Activated CD4-positive, alpha-beta T cell treated with anti-CD3 and anti-CD28 coated beads for 4 hours (primary cell): ENCODE results near the gene NPHP4.
"Not testable (repeated sequence)": the region's sequence is repeated elsewhere in the genome, so short reads cannot be mapped to it uniquely, and the experiment has no call there.

ENCODE experiments used
- DNase-seq, 2 donors: peaks; one replicate each; pipeline ENCODE4 v3.0.0-alpha.2; 2020

Gene NPHP4

DNA sequence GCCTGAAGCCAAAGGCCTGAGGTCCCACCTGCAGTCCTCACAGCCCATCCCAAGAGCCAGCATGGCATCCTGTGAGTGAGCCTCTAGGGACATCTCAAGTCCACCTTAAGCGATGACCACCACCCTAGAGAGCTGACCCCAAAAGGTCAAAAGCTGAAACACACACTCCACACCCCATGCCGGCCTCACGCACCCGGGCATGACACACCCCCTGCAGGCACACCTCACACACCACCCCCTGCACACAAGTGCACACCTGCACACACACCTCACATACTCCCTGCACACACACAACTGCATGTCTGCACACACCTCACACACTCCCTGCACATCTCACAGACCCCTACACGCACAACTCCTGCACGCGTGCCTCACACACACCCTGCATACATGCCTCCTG is 118.7 kb downstream of the NPHP4 start:
- DNase-seq = no peak

DNA sequence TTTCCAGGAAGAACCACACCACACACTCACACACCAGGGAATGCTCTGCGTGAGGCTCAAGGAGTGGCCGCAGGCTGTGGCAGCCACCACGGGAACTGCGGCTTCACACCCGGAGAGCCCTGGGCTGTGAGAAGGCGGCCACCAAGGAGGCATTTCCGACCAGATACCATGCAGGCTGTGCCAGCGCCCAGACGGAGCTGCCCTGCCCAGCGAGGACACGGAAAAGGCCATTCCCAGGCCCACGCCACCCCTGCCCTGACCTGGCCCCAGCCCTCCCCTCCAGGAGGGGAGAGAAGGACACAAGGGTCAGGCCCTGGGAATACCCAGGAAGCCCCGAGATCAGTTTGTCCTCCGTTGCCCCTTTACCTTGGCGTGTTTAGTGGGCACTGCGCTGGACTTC is 119.3 kb downstream of the NPHP4 start:
- no peak for DNase-seq

DNA sequence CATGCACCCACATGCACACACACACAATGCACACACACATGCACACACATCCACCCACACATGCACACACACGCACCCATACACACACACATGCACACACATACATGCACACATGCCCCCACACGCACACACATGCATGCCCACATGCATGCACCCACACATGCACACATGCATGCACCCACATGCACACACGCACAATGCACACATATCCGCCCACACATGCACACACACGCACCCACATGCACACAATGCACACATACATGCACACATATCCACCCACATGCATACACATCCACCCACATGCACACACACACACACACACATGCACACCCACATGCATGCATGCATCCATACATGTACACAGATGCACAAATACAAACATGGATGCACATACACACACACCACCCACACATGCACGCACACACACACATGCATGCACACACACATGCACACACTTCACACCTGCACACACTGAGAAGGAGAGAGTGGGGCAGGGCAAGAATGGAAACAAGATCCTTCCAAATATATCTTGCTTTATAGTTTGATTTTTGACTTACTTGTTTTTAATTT is 123.2 kb downstream of the NPHP4 start:
- DNase-seq = no peak

DNA sequence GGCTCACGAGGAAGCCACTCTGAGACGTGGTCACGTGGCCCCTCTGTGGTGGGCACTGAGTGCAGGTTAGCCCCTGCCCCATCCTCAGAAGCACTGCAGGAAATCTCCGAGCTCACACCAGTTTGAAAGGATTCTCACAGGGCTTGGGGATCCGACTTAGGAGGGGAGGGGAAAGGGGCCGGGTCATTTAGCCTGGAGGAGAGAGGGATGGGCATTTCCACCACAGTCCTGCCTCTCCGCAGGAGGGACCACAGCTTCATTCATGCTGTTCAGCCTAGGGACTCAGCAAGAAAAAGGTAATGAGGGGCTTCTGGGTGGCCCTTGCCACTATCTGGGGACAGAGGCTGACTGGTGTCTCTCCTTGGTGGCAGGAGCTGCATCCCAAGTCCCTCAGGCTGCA is 126.5 kb downstream of the NPHP4 start:
- DNase-seq = no peak

DNA sequence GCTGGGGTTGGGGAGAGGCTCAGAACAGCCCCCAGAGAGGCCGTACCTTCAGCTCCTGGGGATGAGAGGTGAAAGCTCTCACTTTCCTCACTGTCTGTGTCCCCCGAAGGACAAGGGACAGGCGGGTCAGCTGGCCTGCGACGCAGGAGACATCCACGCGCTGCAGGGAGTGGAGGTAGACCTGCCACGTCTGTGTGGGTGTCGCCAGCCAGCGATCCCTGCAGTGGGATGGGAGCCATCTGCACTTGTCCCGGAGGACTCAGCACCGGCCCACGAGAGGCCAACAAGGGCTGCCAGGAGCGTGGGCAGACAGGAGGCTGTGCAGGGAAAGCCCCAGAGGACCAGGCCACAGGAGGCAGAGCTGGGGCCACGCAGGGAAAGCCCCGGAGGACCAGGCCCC is 127.2 kb downstream of the NPHP4 start:
- DNase-seq = no peak

DNA sequence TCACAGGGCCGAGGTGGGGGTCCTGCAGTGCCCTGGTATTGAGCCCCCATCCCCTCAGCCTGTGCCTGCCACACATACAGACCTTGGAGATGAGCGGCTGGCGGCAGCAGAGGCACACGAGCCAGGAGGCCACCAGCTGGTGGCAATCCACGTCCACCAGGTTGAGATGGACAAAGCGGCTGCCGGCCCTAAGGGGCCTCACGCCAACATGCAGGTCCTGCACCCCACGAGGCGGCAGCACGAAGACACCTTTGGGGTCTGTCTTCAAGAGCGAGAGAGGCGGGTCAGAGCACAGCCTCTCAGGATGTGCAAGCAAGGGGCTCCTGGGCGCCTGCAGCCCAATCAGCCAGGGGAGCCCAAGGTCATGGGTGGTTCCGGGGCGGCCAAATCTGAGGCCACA is 128.0 kb downstream of the NPHP4 start:
- no peak for DNase-seq

DNA sequence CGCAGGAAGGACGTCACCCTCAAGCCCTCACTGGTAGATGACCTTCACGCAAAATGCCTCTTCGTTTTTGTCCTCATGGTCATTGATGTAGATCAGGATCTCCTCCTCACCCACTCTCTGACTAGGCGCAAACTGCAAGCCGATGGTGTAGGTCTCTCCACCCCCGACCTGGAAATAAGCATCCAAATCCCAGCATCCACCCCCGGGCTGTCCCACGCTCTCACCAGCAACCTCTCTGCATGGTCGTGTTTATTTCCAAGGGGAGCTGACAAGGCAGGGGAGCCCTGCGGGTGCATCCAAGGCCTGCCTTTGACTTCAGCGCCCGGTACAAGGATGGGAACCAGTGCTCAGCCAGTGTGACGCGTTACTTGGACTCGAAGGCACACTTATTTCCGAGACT is 129.0 kb downstream of the NPHP4 start:
- DNase-seq = no peak

DNA sequence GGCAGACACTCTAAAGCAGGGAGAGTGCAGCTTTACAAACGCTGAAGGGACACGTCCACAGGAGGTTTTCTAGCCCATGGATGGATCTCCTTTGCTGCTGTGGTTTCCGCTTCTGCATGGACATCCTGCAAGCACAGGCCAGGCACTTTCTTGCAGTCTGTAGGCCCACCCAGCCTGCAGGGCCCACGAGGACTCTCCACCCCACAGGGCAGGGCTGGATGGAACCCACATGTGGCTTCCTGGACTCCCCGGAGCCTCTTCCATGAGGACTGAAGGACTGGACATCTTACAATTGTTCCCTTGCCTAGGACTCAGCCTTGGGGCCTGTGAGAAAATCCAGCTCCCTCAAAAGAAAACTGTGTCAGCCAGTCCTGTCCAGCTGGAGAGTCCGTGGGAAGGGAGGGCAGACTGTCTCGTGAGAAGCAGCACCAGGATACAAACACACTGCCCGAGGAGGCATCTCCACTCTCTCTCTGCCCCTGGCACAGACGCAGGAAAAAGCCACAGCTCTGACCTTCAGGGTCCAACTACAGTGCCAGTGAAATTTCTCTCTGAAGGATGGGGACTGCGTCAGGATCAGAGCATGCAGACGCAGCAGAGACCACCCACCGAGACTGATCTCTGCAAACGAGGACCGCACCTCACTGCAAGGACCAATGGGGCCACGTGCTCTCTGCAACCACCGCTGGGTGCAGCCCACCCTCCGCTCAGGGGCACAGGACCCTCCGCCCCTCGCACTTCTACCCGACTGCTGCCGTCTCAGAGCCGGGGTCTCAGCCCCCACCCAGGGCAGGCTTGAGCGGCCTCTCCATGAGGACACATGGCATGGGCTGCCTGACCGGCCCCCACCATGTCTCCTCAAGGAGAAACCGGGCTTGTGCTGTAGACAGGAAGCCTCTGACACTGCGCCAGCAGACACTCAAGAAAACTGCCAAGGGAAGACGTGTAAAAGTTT is 130.1 kb downstream of the NPHP4 start:
- DNase-seq = no peak

DNA sequence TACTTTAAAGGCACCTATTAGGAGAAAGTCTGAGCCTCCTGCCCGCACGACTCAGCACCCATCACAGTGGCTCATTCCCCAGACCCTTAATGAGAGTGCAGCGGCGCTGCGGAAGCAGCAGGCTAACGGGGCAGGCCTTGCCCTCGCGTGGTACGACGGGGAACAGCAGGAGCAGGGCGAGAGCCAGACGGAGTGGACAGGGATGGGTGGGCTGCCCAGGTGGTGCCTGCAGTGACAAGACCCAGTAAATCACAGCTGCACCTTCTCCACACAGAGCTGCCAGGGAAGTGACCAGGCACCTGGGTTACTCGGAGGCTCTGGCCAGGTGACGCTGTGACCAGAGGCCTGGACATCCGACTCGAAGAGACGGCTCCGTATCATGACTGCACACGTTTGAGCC is 131.9 kb downstream of the NPHP4 start:
- DNase-seq = no peak

DNA sequence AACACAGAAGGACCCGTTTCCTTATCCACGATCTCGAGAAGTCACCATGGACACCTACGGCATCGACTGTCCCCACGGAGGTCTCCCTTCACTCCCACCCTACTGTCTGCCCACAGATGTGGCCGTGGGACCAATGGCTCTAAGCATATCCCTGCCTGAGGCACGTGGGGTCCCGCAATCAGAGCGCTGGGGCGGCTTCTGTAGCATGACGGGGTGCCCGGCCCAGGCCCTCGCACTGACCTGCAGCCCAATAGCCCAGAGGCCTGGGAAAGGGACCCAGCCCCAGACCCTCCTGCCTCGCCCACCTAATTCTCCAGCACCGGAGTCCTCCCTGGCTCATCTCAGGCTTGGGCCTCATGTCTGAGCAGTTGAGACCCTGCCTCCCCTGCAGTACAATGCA is 132.5 kb downstream of the NPHP4 start:
- no peak for DNase-seq

DNA sequence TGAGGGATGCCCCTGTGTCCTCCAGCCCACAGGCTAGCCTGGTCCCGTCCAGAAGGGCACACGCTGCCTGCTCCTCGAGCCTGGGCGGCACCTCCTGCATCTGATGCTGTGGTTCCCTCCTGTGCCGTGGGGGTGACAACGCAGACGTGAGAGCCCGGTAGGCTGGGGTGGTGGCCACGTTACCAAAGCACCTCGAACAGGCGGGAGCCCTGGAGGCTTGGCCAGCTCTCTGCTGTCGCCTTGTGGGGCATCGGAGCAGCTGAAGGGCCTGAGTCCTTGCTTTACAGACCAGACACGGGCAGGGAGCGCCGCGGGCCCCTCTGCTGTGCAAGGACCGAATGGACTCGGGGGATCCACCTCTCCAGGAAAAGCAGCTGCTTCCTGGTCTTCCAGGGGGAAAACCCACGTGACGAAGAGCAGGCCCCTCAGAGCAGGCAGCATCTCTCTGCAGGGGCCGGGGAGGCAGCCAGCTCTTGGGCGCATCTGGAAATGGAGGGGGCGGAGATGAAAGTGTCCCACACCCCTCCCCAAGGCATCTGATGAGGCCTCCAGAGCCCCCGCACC is 133.3 kb downstream of the NPHP4 start:
- no peak for DNase-seq

DNA sequence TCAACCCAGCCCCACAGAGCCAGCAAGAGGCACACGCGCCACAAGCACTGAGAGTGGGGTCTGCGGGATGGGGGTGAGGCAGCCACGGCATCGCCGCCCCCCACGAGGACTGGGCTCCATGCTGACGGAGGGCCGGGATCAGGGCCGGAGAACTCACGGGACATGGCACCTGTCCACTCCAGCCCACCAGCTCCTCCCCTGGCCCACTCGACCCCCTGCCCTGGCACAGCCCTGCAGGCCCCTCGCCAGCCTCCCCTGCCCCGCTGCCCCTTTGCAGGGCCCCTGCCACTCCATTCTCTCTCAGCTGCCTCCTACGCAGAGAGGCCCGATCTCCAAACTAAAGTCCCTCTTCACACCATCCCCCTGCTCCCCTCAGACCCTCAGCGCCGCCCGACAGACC is 134.0 kb downstream of the NPHP4 start:
- no peak for DNase-seq

DNA sequence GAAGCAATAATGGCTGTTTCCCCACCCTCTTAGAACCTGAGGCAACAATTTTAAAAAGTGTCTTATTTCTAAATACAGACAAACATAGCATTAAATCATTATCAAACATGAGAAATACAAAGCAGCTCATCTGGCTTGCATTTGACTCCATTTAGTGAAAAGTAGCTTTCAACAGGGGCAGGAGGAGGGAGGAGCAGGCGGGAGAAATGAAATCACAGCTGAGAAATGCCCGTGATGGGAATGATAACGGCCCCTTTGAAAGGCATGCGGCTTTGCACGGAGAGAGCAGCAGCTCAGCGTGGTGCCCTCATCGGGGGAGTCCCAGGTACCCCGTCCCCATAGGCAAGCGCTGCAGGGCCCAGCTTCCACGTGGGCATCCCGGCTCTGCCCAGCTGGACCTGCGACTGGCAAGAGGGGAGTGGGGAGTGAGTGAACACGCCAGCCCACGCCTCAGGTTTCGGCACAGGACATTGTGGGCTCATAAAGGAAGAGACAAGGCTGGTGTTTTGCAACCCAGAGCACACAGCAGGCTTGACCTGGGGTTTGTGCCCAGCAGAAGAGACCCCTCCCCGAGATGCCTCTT is 134.6 kb downstream of the NPHP4 start:
- DNase-seq = no peak

DNA sequence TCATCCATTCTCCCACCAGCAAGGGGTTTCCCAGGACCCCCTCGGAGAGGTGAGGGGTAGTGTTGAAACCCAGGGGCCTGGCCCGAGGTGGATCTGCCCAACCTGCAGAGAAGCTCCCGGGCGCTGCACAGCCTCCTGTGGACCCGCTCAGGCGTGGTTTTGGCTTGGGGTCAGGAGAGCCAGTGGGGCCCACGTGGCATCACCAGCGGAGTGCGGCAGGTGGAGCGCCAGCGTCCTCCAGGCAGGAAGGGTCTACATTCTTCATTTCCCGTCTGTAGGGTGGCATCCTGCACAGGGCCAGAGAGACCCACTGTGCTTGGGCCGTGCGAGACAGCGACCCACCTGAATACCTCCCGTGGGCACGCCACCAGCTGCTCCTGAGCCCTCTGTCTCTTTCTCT is 135.2 kb downstream of the NPHP4 start:
- DNase-seq = no peak

DNA sequence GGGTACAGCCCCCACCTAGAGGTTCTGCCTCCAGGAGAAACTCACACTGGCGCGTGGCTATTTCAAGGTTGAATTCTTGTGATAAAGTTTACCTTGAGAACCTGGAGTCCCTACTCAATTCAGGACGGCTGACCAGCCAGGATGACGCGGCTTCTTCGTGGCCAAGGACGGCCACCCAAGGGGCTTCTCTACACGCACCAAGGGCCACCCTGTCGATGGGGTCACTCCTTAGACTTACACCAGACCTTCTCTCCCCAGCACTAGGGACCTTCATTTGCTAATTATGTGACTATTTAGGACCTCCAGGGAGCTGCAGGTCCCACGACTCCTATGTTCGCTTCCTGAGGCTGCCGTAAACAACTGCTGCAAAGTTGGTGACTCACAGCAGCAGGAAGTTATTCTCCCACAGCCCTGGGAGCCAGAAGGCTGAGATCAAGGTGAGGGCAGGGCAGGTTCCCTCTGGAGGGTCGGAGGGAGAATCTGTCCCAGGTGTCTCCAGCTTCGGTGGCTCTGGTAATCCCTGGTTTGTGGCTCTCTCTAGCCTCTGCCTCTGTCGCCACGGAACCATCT is 135.9 kb downstream of the NPHP4 start:
- DNase-seq = no peak

DNA sequence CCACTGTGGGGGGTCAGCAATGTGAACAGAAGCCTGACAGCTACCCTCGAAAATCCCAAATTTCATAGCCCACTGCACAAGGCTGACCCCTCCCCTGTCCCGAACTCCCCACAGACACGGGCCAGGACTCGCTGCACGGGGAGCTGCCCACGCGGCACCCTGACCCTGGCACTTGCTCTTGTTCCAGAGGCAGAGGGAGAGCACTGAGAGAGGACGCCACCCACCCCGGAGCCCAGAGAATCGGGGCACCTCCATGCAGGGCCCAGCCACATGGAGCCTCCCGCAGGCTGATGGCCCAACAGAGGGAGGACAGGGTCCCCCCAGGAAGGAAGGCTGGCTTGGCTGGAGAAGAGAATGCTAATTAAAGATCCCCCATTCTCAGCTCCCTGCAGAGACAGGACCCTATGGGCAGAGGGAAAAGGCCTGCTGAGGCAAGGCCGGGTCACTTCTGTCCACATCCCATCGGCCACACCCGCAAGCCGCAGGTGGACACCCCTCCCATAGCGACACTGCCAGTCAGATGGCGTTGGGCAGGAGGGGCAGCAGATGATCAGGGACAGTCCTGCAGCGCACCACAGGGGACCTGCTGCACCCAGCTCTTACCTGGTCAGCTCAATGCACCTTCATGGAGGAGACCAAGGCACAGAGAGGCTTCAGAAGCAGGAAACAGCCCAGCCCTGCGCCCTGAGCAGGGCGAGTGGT is 136.9 kb downstream of the NPHP4 start:
- DNase-seq = no peak

DNA sequence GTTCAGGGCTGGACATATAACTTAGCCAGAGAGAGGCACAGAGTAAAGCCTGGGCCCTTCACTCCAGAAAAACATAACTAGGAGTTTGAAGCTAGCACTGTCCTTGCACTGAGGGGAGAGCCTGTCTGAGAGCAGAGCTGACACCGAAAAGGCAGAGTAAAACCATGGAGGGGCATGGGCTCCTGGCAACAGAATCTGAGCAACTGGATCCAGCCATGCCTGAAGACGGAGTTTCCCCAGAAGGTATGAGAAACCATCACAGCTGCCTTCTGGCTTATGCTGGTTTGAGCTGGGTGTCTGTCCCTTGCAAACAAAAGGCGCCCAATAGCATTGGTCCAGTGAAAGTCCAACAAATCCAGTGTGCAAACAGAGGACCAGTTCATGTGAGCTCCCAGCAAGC is 137.5 kb downstream of the NPHP4 start:
- no peak for DNase-seq

DNA sequence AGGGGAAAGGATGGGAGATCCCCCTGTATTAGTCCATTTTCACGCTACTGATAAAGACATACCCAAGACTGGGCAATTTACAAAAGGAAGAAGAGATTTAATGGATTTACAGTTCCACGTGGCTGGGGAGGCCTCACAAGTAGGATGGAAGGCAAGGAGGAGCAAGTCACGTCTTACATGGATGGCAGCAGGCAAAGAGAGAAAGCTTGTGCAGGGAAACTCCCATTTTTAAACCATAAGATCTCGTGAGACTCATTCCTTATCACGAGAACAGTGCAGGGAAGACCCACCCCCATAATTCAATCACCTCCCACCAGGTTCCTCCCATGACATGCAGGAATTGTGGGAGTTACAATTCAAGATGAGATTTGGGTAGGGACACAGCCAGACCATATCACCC is 138.4 kb downstream of the NPHP4 start:
- not testable (repeated sequence) for DNase-seq

DNA sequence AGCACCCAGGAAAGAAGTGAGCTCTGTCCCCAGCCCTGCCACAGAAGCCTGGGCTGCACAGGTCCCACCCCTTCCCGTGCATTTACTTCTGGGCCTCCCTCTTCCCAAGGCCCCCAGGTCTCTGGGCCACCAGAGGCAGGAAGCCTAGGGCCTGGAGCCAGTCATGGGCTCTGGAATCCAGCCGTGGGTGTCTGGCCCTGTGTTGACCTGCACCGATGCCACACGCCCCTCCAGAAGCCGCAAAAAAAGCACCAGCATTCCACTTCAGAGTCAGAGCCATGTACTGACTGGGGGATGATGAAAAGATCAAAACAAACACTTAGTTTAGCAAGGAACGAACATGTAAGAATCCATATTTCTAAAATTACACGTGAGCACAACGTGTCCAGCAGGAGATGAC is 141.7 kb downstream of the NPHP4 start:
- DNase-seq = no peak

DNA sequence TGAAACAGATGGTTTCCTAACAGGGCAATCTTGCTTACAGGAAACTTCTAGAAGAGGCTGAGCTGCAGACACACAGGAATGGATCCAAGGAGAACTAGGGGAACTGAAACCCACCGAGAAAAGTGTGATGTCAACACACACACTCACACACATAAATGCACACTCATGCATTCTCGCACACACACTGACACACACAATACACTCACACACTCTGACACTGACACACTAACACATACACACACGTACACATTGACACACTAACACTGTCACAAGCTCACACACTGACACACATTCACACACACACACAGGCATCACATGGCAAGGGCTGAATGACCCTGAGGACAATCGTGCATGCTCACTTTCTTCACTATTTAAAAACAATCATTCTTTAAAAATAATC is 142.7 kb downstream of the NPHP4 start:
- DNase-seq = no peak

DNA sequence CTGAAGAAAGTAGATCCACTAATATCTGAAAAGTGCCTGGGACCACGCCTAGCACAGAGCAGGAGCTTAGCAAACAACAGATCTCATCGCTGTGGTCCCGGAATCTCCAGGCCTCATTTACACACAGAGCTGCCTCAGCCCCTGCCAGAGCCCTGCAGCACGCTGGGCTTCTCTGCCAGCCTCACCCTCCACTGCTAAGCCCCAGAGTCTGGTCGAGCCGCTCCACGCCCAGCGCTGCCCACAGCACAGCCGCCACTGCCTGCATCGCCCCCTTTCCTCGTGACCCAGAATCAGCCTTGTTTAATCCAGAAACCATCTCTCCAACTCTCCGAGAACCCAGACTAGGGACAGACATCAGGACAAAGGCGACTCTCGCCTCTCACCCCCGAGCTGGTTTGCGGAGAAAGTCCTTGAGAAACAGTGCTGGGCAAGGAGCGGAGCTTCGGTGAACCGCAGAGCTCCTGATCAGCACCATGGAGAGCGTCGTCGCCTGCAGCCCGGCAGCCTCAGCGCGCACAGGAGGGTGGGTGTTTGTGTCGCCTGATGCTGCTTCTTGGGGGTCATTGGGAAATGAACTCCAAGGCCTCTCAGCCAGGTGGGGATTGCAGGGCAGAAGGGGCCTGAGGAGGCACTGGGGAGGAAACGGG is 145.1 kb downstream of the NPHP4 start:
- DNase-seq = no peak

DNA sequence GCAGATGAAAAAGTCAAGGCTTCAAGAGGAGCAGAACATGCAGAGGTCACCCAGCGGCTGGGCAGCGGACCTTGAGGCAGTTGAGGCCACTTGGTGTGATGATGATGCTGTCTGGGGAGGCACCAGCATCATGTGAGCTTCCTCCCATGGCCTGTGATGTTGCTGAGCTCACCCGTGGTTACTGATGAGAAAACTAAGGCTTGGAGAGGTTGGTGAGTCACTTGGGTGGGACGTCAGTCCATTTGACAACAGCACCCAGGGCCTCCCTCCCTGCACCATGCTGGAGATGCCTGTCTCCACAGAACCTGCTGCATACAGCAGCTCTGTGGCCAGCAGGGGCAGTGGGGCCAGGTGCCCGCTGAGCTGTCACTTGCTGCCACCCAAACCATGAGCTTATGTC is 146.8 kb downstream of the NPHP4 start:
- DNase-seq = no peak
